GM10266 (cell line): Measurements from ENCODE around the gene BTBD16.

ENCODE experiments used
- DNase-seq: peaks from one replicate; pipeline ENCODE4 v3.0.0; 2012; ENCODE audit errors: extremely low spot score
- TF ChIP-seq, protein P1 (sequence below): IDR thresholded peaks from 2 replicates; pipeline ENCODE4 v1.5.1; 2012; ENCODE audit warnings: mild to moderate bottlenecking, low read depth; ENCODE audit not compliant: control insufficient read depth, insufficient read depth; ENCODE audit errors: missing control alignments

The BTBD16 gene

GRCh38 chr10:122271076-122271475, at the start of gene BTBD16:
TSS of gene BTBD16 (plus strand) at chr10:122271296. CDS start at chr10:122275082, 3,786 bp downstream.
- no peak for DNase-seq
- TF ChIP-seq, protein P1, sequence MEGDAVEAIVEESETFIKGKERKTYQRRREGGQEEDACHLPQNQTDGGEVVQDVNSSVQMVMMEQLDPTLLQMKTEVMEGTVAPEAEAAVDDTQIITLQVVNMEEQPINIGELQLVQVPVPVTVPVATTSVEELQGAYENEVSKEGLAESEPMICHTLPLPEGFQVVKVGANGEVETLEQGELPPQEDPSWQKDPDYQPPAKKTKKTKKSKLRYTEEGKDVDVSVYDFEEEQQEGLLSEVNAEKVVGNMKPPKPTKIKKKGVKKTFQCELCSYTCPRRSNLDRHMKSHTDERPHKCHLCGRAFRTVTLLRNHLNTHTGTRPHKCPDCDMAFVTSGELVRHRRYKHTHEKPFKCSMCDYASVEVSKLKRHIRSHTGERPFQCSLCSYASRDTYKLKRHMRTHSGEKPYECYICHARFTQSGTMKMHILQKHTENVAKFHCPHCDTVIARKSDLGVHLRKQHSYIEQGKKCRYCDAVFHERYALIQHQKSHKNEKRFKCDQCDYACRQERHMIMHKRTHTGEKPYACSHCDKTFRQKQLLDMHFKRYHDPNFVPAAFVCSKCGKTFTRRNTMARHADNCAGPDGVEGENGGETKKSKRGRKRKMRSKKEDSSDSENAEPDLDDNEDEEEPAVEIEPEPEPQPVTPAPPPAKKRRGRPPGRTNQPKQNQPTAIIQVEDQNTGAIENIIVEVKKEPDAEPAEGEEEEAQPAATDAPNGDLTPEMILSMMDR = no peak

- TF ChIP-seq, protein P1 = no peak
- no peak for DNase-seq
Observed at GRCh38 chr10:122221958-122222357, 49.1 kb upstream of the BTBD16 start.

- TF ChIP-seq, protein P1 = no peak
- no peak for DNase-seq
Observed at GRCh38 chr10:122222638-122223037, 48.5 kb upstream of the BTBD16 start.

GRCh38 chr10:122224159-122224558, 46.9 kb upstream of the BTBD16 start:
- TF ChIP-seq, protein P1 = no peak
- no peak for DNase-seq

DNA sequence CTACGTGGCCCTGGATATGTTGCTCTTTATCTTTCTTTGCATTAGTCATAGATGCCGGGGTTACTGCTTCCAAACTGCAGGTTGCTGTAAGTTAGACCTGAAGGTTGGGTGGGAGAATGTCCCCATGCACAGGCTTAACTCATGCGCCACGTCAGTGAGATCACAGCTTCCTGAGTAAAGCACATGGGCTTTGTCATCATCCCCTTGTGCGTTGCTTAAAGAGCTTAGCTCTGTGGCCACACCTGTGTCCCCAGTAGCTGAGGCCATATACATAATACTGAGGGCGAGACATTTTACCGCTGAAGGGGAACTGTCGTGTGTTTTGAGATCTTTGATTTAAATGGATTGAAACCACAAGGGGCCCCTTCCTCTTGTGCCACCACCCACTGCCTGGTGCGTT, 45.8 kb upstream of the BTBD16 start:
- TF ChIP-seq, protein P1 = no peak
- no peak for DNase-seq

- TF ChIP-seq, protein P1 = no peak
- no peak for DNase-seq
Observed at GRCh38 chr10:122227754-122228153, 43.3 kb upstream of the BTBD16 start.

DNA sequence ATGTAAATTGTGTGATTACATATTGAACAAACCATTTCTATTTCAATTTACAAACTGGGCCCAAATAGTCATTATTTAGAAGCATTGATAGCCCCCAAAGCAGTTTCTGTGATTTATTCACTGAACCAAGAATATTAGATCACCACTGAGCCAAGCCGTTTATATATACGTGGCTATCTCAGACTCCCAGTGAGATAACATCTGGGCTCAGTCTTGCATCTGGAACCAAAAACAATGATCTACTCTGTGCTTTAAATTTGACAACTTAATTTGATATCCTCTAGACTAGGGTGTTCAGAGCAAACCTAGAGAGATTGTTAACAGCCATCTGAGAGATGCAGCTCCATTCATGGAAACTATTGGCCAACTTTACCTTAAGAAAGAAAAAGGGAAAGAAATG, 41.4 kb upstream of the BTBD16 start:
- DNase-seq = no peak
- TF ChIP-seq, protein P1 = no peak
